Right lobe of liver (tissue), 4 donors: Measurements from ENCODE around the gene FAM89A.
"Not testable (repeated sequence)": the region's sequence is repeated elsewhere in the genome, so short reads cannot be mapped to it uniquely, and the experiment has no call there.

Experiments
- POLR2A ChIP-seq: fragments of 450-650 bp; IDR thresholded peaks from one replicate; pipeline ENCODE4 v1.6.1; 2017; ENCODE audit warnings: antibody characterized with exemption, mild to moderate bottlenecking
- TF ChIP-seq, protein P1 (sequence below), 4 donors: fragments of 200-600 bp in 3 of 4; fragments of 450-650 bp in 1 of 4; IDR thresholded peaks; one replicate each; pipeline versions ENCODE4 v1.5.1 to v1.8.0; 2016 to 2022; ENCODE audit warnings: antibody characterized with exemption in 4 of 4, mild to moderate bottlenecking in 2 of 4
- donor health status: DM: no; HTN: no; CAD: no.
- donor health status: DM: no; HTN: no; CAD: no.
- donor health status: DM: no; HTN: yes; CAD: no.

DNA sequence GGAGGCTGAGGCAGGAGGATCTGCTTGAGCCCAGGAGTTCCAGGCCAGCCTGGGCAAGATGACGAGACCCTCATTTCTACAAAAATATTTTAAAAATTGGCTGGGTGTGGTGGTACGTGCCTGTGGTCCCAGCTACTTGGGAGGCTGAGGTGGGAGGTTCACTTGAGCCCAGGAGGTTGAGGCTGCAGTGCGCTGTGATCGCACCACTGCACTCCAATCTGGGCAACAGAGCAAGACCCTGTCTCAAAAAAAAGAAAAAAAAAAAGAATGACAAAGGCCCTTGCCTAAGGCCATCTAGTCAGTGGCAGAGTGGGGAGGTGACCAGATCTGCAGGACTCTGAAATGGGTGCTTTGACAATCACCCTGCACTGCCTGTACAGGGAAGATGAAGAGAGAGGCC lies 10.8 kb downstream of the FAM89A start:
- TF ChIP-seq, protein P1, sequence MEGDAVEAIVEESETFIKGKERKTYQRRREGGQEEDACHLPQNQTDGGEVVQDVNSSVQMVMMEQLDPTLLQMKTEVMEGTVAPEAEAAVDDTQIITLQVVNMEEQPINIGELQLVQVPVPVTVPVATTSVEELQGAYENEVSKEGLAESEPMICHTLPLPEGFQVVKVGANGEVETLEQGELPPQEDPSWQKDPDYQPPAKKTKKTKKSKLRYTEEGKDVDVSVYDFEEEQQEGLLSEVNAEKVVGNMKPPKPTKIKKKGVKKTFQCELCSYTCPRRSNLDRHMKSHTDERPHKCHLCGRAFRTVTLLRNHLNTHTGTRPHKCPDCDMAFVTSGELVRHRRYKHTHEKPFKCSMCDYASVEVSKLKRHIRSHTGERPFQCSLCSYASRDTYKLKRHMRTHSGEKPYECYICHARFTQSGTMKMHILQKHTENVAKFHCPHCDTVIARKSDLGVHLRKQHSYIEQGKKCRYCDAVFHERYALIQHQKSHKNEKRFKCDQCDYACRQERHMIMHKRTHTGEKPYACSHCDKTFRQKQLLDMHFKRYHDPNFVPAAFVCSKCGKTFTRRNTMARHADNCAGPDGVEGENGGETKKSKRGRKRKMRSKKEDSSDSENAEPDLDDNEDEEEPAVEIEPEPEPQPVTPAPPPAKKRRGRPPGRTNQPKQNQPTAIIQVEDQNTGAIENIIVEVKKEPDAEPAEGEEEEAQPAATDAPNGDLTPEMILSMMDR (IDR thresholded peaks at IDR 0.05) = not testable (repeated sequence)
- TF ChIP-seq POLR2A = not testable (repeated sequence)
